ENCODE data around the gene GIGYF2. TPM values are rescaled to one million over a fixed set of nuclear protein-coding genes. Genes with fewer than 3 reads are reported as not detected.

GIGYF2 gene
- total and polyA plus RNA-seq, 2 of the 13 experiments (the other 11 are each of a cell fraction or from before 2014, with no cell fraction given), result 44.9 to 73.5 TPM

GRCh38 chr2:232697807-232698110 is 628 bp downstream of the GIGYF2 start (continued):
- TF ChIP-seq ZNF788 (CRISPR knock-in tag; IDR thresholded peaks at IDR 0.05; ENCODE audit: borderline replicate concordance) (no peak; the same call in 1 of the 2 replicates), KMT2B (CRISPR knock-in tag; IDR thresholded peaks at IDR 0.05) (peak; percentile 27; the same call in 1 of the 2 replicates), ZSCAN12 (CRISPR knock-in tag; IDR thresholded peaks at IDR 0.05) (no peak), SNAPC5 (CRISPR knock-in tag; IDR thresholded peaks at IDR 0.05; ENCODE audit: borderline replicate concordance) (no peak), ZNF891 (CRISPR knock-in tag; IDR thresholded peaks at IDR 0.05) (0 out of 2 replicates have a peak, but pooled peaks have one; percentile 59), NFE2 (CRISPR knock-in tag; IDR thresholded peaks at IDR 0.05) (no peak), ZNF644 (CRISPR knock-in tag; IDR thresholded peaks at IDR 0.05; ENCODE audit: low read depth) (0 out of 2 replicates have a peak, but pooled peaks have one; percentile 6), ZNF7 (CRISPR knock-in tag; IDR thresholded peaks at IDR 0.05) (no peak), ZNF724P (CRISPR knock-in tag; IDR thresholded peaks at IDR 0.05; ENCODE audit: borderline replicate concordance) (no peak), ZNF607 (CRISPR knock-in tag; IDR thresholded peaks at IDR 0.05; ENCODE audit: borderline replicate concordance) (no peak), TEAD2 (CRISPR knock-in tag; IDR thresholded peaks at IDR 0.05) (no peak), RNF2 (conservative IDR thresholded peaks at IDR 0.05; ENCODE audit: low read depth) (no peak), ZNF350 (CRISPR knock-in tag; IDR thresholded peaks at IDR 0.05; ENCODE audit: borderline replicate concordance, low read depth) (0 out of 2 replicates have a peak, but pooled peaks have one; percentile 7), PATZ1 (CRISPR knock-in tag; IDR thresholded peaks at IDR 0.05) (no peak), KAT8 (CRISPR knock-in tag; IDR thresholded peaks at IDR 0.05) (no peak), SSRP1 (CRISPR knock-in tag; IDR thresholded peaks at IDR 0.05) (no peak), YEATS4 (CRISPR knock-in tag; IDR thresholded peaks at IDR 0.05; ENCODE audit: borderline replicate concordance) (no peak), HDAC2 (CRISPR knock-in tag; IDR thresholded peaks at IDR 0.05) (peak; percentile 58; the same call in 1 of the 2 replicates), ATF7 (IDR thresholded peaks at IDR 0.05) (no peak), ATF7 (CRISPR knock-in tag; IDR thresholded peaks at IDR 0.05) (no peak), ZNF710 (CRISPR knock-in tag; IDR thresholded peaks at IDR 0.05; ENCODE audit: borderline replicate concordance) (0 out of 2 replicates have a peak, but pooled peaks have one; percentile 6), IRF9 (CRISPR knock-in tag; IDR thresholded peaks at IDR 0.05; ENCODE audit: borderline replicate concordance) (0 out of 2 replicates have a peak, but pooled peaks have one; percentile 2), ZNF333 (CRISPR knock-in tag; IDR thresholded peaks at IDR 0.05; ENCODE audit: borderline replicate concordance) (0 out of 2 replicates have a peak, but pooled peaks have one; percentile 27), ZFY (CRISPR knock-in tag; IDR thresholded peaks at IDR 0.05) (no peak)
- TF ChIP-seq, protein P1, sequence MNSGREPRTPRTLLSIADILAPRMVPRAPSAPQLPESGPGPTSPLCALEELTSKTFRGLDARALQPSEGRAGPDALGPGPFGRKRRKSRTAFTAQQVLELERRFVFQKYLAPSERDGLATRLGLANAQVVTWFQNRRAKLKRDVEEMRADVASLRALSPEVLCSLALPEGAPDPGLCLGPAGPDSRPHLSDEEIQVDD (CRISPR knock-in tag; IDR thresholded peaks at IDR 0.05; ENCODE audit: borderline replicate concordance), result no peak
- TF ChIP-seq, protein P2, sequence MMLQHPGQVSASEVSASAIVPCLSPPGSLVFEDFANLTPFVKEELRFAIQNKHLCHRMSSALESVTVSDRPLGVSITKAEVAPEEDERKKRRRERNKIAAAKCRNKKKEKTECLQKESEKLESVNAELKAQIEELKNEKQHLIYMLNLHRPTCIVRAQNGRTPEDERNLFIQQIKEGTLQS (CRISPR knock-in tag; IDR thresholded peaks at IDR 0.05), result no peak
